Hepatocyte (in vitro differentiated cells): ENCODE results near the gene FHL1.

ENCODE experiments used
- EZH2 ChIP-seq: fragments of 200-600 bp; sonication (generic); IDR thresholded peaks from 2 replicates; pipeline ENCODE4 v1.6.1; 2016; ENCODE audit warnings: antibody characterized with exemption, mild to moderate bottlenecking, borderline replicate concordance
- TF ChIP-seq, protein P1 (sequence below): fragments of 200-600 bp; sonication (generic); IDR thresholded peaks from 2 replicates; pipeline ENCODE4 v1.5.1; 2016; ENCODE audit warnings: antibody characterized with exemption, mild to moderate bottlenecking; ENCODE audit not compliant: poor library complexity

- TF ChIP-seq, protein P1, sequence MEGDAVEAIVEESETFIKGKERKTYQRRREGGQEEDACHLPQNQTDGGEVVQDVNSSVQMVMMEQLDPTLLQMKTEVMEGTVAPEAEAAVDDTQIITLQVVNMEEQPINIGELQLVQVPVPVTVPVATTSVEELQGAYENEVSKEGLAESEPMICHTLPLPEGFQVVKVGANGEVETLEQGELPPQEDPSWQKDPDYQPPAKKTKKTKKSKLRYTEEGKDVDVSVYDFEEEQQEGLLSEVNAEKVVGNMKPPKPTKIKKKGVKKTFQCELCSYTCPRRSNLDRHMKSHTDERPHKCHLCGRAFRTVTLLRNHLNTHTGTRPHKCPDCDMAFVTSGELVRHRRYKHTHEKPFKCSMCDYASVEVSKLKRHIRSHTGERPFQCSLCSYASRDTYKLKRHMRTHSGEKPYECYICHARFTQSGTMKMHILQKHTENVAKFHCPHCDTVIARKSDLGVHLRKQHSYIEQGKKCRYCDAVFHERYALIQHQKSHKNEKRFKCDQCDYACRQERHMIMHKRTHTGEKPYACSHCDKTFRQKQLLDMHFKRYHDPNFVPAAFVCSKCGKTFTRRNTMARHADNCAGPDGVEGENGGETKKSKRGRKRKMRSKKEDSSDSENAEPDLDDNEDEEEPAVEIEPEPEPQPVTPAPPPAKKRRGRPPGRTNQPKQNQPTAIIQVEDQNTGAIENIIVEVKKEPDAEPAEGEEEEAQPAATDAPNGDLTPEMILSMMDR, result no peak
- TF ChIP-seq EZH2, result no peak
Observed at GRCh38 chrX:136201601-136202000, 54.3 kb downstream of the FHL1 start.
